H1 (cell line): Measurements from ENCODE around the gene CHST3. TPM values are rescaled to one million over a fixed set of nuclear protein-coding genes. Genes with fewer than 3 reads are reported as not detected.

Experiments
- CTCF ChIA-PET: fragments of 300-600 bp; sonication (Branson Sonifier 250); formaldehyde crosslinking; loops from one replicate; lab custom pipeline; 2021; ENCODE audit not compliant: partially characterized antibody; lab: Charles Lee
- POLR2A ChIA-PET: fragments of 300-600 bp; sonication (Branson Sonifier 250); formaldehyde crosslinking; loops from one replicate; lab custom pipeline; 2021; ENCODE audit warnings: inconsistent platforms; ENCODE audit not compliant: partially characterized antibody; lab: Charles Lee
- DNase-seq, 2 experiments: peaks; one replicate each; pipeline versions ENCODE4 v3.0.0 to v3.0.0-alpha.2; 2010 to 2022; ENCODE audit warnings: low spot score in 2 of 2, low read depth in 1 of 2, mixed read lengths in 1 of 2
- FAIRE-seq: peaks from 2 replicates; lab custom pipeline; 2011; peaks lifted over from hg19 to GRCh38; lab: Jason Lieb, UNC
- H2AFZ ChIP-seq: 2 replicates; pipeline ENCODE4 v1.8.1; 2012; ENCODE audit warnings: low read length, inconsistent platforms
- H2AK5ac ChIP-seq: 2 replicates; pipeline ENCODE4 v1.6.1; 2013; ENCODE audit warnings: low read depth, low read length
- H2BK120ac ChIP-seq: replicated peaks from 2 replicates; pipeline ENCODE3; 2013; ENCODE audit warnings: low read depth, low read length, inconsistent platforms
- H2BK12ac ChIP-seq: 2 replicates; pipeline ENCODE4 v1.6.1; 2013; ENCODE audit warnings: low read depth, low read length
- H2BK15ac ChIP-seq: 2 replicates; pipeline ENCODE4 v1.6.1; 2013; ENCODE audit warnings: low read length
- H2BK20ac ChIP-seq: 2 replicates; pipeline ENCODE4 v1.6.1; 2013; ENCODE audit warnings: low read length
- H2BK5ac ChIP-seq: 2 replicates; pipeline ENCODE4 v1.6.1; 2013; ENCODE audit warnings: low read depth, low read length
- H3K14ac ChIP-seq: 2 replicates; pipeline ENCODE4 v1.6.1; 2013; ENCODE audit warnings: inconsistent platforms; ENCODE audit not compliant: insufficient read length
- H3K18ac ChIP-seq: 2 replicates; pipeline ENCODE4 v1.6.1; 2013; ENCODE audit warnings: low read length; ENCODE audit errors: extremely low read depth
- H3K23ac ChIP-seq: 2 replicates; pipeline ENCODE4 v1.6.1; 2013; ENCODE audit warnings: inconsistent platforms; ENCODE audit not compliant: insufficient read length
- H3K23me2 ChIP-seq: 2 replicates; pipeline ENCODE4 v1.6.1; 2013; ENCODE audit warnings: low read depth, low read length
- H3K27ac ChIP-seq: 2 replicates; pipeline ENCODE4 v1.6.1; 2011; ENCODE audit warnings: low read depth, low read length, inconsistent platforms
- H3K27me3 ChIP-seq, 4 experiments: replicated peaks in 1 of 4; 1 replicate in 1 of 4; 2 replicates in 3 of 4; pipeline versions ENCODE4 v1.6.1 to v1.8.1; 2011 to 2013; ENCODE audit warnings: low read length in 3 of 4, mild to moderate bottlenecking in 3 of 4, inconsistent platforms in 2 of 4, mixed read lengths in 2 of 4, moderate library complexity in 1 of 4; ENCODE audit not compliant: control insufficient read depth in 3 of 4, insufficient read depth in 3 of 4; ENCODE audit errors: extremely low read depth in 1 of 4
- H3K36me3 ChIP-seq, 4 experiments: 2 replicates each; pipeline versions ENCODE4 v1.6.1 to v1.8.1; 2011 to 2013; ENCODE audit warnings: mild to moderate bottlenecking in 4 of 4, low read length in 3 of 4, moderate library complexity in 2 of 4, control low read depth in 1 of 4, inconsistent platforms in 1 of 4; ENCODE audit not compliant: insufficient read depth in 4 of 4, control insufficient read depth in 2 of 4
- H3K4ac ChIP-seq: replicated peaks from 2 replicates; pipeline ENCODE3; 2013; ENCODE audit warnings: low read length, low read depth, mixed read lengths, inconsistent platforms; ENCODE audit not compliant: insufficient read length
- H3K4me1 ChIP-seq, 4 experiments: replicated peaks in 1 of 4; 1 replicate in 1 of 4; 2 replicates in 3 of 4; pipeline versions ENCODE4 v1.6.1 to v1.8.1; 2011 to 2013; ENCODE audit warnings: low read length in 3 of 4, inconsistent platforms in 2 of 4, mixed read lengths in 1 of 4; ENCODE audit not compliant: insufficient read depth in 4 of 4, control insufficient read depth in 3 of 4
- H3K4me2 ChIP-seq, 2 experiments: 2 replicates each; pipeline versions ENCODE4 v1.6.1 to v1.8.1; 2011 to 2013; ENCODE audit warnings: low read depth in 2 of 2, low read length in 2 of 2, control low read depth in 1 of 2, inconsistent platforms in 1 of 2, mild to moderate bottlenecking in 1 of 2; ENCODE audit not compliant: insufficient read depth in 1 of 2
- H3K4me3 ChIP-seq, 4 experiments: fragments of 200-600, 300-600 bp in 1 of 4; sonication (generic), shearing (Covaris generic), sonication (Bioruptor Twin) in 1 of 4; 2 replicates each; pipeline versions ENCODE4 v1.5.1 to v1.8.1; 2011 to 2016; ENCODE audit warnings: low read length in 4 of 4, low read depth in 3 of 4, control low read depth in 2 of 4, inconsistent platforms in 2 of 4, mild to moderate bottlenecking in 2 of 4, mixed read lengths in 1 of 4, moderate library complexity in 1 of 4; ENCODE audit not compliant: insufficient read depth in 2 of 4; ENCODE audit errors: extremely low read depth in 1 of 4
- H3K56ac ChIP-seq: replicated peaks from 2 replicates; pipeline ENCODE3; 2013; ENCODE audit warnings: low read depth, mild to moderate bottlenecking, mixed read lengths, low read length, inconsistent platforms; ENCODE audit not compliant: insufficient read length
- H3K79me1 ChIP-seq: 2 replicates; pipeline ENCODE4 v1.6.1; 2013; ENCODE audit warnings: low read depth, low read length, control low read depth
- H3K79me2 ChIP-seq, 2 experiments: 2 replicates each; pipeline versions ENCODE4 v1.6.1 to v1.8.1; 2012 to 2013; ENCODE audit warnings: low read length in 2 of 2, mild to moderate bottlenecking in 2 of 2, inconsistent platforms in 1 of 2; ENCODE audit not compliant: insufficient read depth in 2 of 2, control insufficient read depth in 1 of 2
- H3K9ac ChIP-seq, 4 experiments: replicated peaks in 1 of 4; 1 replicate in 1 of 4; 2 replicates in 3 of 4; pipeline versions ENCODE4 v1.6.1 to v1.8.1; 2011 to 2013; ENCODE audit warnings: low read depth in 3 of 4, low read length in 3 of 4, control low read depth in 2 of 4, mild to moderate bottlenecking in 2 of 4, moderate library complexity in 2 of 4, inconsistent platforms in 1 of 4; ENCODE audit errors: extremely low read depth in 1 of 4
- H3K9me3 ChIP-seq, 2 experiments: 2 replicates each; pipeline versions ENCODE4 v1.6.1 to v1.8.1; 2012 to 2013; ENCODE audit warnings: mild to moderate bottlenecking in 2 of 2, moderate library complexity in 2 of 2, control low read depth in 1 of 2, inconsistent platforms in 1 of 2, low read depth in 1 of 2, low read length in 1 of 2, mixed read lengths in 1 of 2; ENCODE audit not compliant: insufficient read depth in 2 of 2
- H4K20me1 ChIP-seq, 2 experiments: replicated peaks in 1 of 2; 2 replicates each; pipeline versions ENCODE3 to v1.8.1; 2011 to 2013; ENCODE audit warnings: inconsistent platforms in 2 of 2, low read length in 2 of 2, mild to moderate bottlenecking in 1 of 2; ENCODE audit not compliant: insufficient read depth in 2 of 2, control insufficient read depth in 1 of 2
- H4K5ac ChIP-seq: 2 replicates; pipeline ENCODE4 v1.6.1; 2013; ENCODE audit warnings: low read length, low read depth, mixed read lengths, inconsistent platforms; ENCODE audit not compliant: insufficient read length
- H4K8ac ChIP-seq: 2 replicates; pipeline ENCODE4 v1.8.0; 2013; ENCODE audit warnings: mild to moderate bottlenecking, moderate library complexity, low read length, inconsistent platforms; ENCODE audit not compliant: insufficient read depth; ENCODE audit errors: extremely low read depth
- H4K91ac ChIP-seq: replicated peaks from 2 replicates; pipeline ENCODE3; 2013; ENCODE audit warnings: low read length, mixed read lengths, inconsistent platforms; ENCODE audit not compliant: insufficient read length
- GABPA ChIP-seq: IDR thresholded peaks from 2 replicates; pipeline ENCODE4 v1.6.1; 2011; ENCODE audit warnings: mild to moderate bottlenecking, low read length, moderate library complexity, borderline replicate concordance; ENCODE audit not compliant: insufficient read depth
- WGBS, 2 experiments: shearing (Covaris generic) in 1 of 2; methylation state at CpG; one replicate each; pipeline versions ENCODE4 v1.1.6 to v1.1.7; 2013 to 2015; ENCODE audit warnings: low lambda C conversion rate in 2 of 2, mixed read lengths in 2 of 2, inconsistent platforms in 1 of 2, low coverage in 1 of 2, missing lambda C conversion rate in 1 of 2; ENCODE audit not compliant: insufficient replicate concordance in 2 of 2, insufficient coverage in 1 of 2, insufficient read length in 1 of 2; ENCODE audit errors: extremely low coverage in 1 of 2, missing lambda C conversion rate in 1 of 2; 5-methylcytosine and 5-hydroxymethylcytosine counted together
- polyA plus RNA-seq, 7 experiments: library from polyadenylated mRNA; depleted of rRNA in 3 of 7; stranded (reverse) in 5 of 7; unstranded in 2 of 7; fragments of >200 nt in 5 of 7; fragments of 200-250 nt in 2 of 7; gene quantifications; 1 replicate in 5 of 7; 2 replicates in 1 of 7; 4 replicates in 1 of 7; pipeline versions ENCODE4 v1.2.1 to v1.2.3, GENCODE V29; 2011 to 2013; ENCODE audit warnings: missing spikeins in 2 of 7, mixed read lengths in 2 of 7
- total RNA-seq: library from RNA; stranded (reverse); fragmentation: NEBNext Ultra II Directional; extraction: Animal tissue kit (Norgen Biotek cat#: 25700); gene quantifications from 2 replicates; pipeline ENCODE4 v1.2.1, GENCODE V29; 2021

Gene CHST3
- total and polyA plus RNA-seq, 2 of the 8 experiments (the other 6 are each of a cell fraction or from before 2014, with no cell fraction given), result 2.0 to 5.8 TPM

GRCh38 chr10:71920540-71921323 lies 43.5 kb upstream of the CHST3 start:
- Histone ChIP-seq H2BK12ac (no peak overlapping the region), H2BK20ac (no peak overlapping the region), H3K4me3 (no peak overlapping the region), H2BK15ac (no peak overlapping the region), H4K20me1 (no peaks in the 10 kb centered on the region), H3K18ac (no peak overlapping the region), H3K23ac (no peak overlapping the region), H2AK5ac (no peak overlapping the region), H3K27me3 (no peaks in the 10 kb centered on the region), H3K9ac (no peak overlapping the region), H2BK120ac (no peak overlapping the region), H3K4me1 (no peaks in the 10 kb centered on the region), H3K9me3 (peaks cover 0 to 8% of the 10 kb centered on the region in 2 experiments; a peak in 1 of 4 replicates), H4K91ac (no peak overlapping the region), H2AFZ (no peak overlapping the region), H3K79me1 (no peaks in the 10 kb centered on the region), H4K5ac (no peak overlapping the region), H3K56ac (no peak overlapping the region), H3K14ac (no peak overlapping the region), H3K36me3 (no peaks in the 10 kb centered on the region), H3K23me2 (no peaks in the 10 kb centered on the region), H3K4ac (no peak overlapping the region), H3K27ac (no peak overlapping the region), H3K4me2 (no peak overlapping the region), H2BK5ac (no peak overlapping the region), H4K8ac (no peak overlapping the region), H3K79me2 (no peaks in the 10 kb centered on the region)
- 78% methylated on average over 9 of the region's 9 CpGs; no CpG with 5 or more reads in 1 of the 2 experiments for WGBS, 2 experiments
- DNase-seq (no peak), FAIRE-seq (no peak)
- ChIA-PET POLR2A (no interaction called here), CTCF (interaction anchor here (1.1 to 1.7 kb wide), 4 partner anchors 16 to 128 kb away, joined by 3 to 5 read pairs (median 4); no protein-coding TSS in a partner anchor)
- no peak for TF ChIP-seq GABPA
